Effector memory CD4-positive, alpha-beta T cell (primary cell): ENCODE data around the gene DYSF.
"Not testable (repeated sequence)": the region's sequence is repeated elsewhere in the genome, so short reads cannot be mapped to it uniquely, and the experiment has no call there.

Source experiments
- DNase-seq, 3 donors: peaks; one replicate each; pipeline ENCODE4 v3.0.0-alpha.2; 2020
- H3K27ac ChIP-seq: 2 replicates; pipeline ENCODE4 v1.7.0; 2013; ENCODE audit warnings: mild to moderate bottlenecking, low read length, moderate library complexity; ENCODE audit not compliant: insufficient read depth, poor library complexity, severe bottlenecking
- H3K27me3 ChIP-seq: replicated peaks from 2 replicates; pipeline ENCODE4 v1.7.0; 2013; ENCODE audit warnings: mild to moderate bottlenecking, low read length; ENCODE audit not compliant: insufficient read depth, control insufficient read depth, poor library complexity, severe bottlenecking
- H3K36me3 ChIP-seq: 2 replicates; pipeline ENCODE4 v1.7.0; 2013; ENCODE audit warnings: mild to moderate bottlenecking, low read length, moderate library complexity; ENCODE audit not compliant: control insufficient read depth, insufficient read depth
- H3K4me1 ChIP-seq: 2 replicates; pipeline ENCODE4 v1.7.0; 2013; ENCODE audit warnings: low read length, mild to moderate bottlenecking; ENCODE audit not compliant: control insufficient read depth, insufficient read depth, poor library complexity, severe bottlenecking
- H3K4me3 ChIP-seq: 2 replicates; pipeline ENCODE4 v1.7.0; 2013; ENCODE audit warnings: low read length, low read depth, mild to moderate bottlenecking; ENCODE audit not compliant: insufficient read depth, poor library complexity, severe bottlenecking
- H3K9me3 ChIP-seq: 2 replicates; pipeline ENCODE4 v1.7.0; 2013; ENCODE audit warnings: mild to moderate bottlenecking, low read length, moderate library complexity; ENCODE audit not compliant: control insufficient read depth

Gene DYSF

DNA sequence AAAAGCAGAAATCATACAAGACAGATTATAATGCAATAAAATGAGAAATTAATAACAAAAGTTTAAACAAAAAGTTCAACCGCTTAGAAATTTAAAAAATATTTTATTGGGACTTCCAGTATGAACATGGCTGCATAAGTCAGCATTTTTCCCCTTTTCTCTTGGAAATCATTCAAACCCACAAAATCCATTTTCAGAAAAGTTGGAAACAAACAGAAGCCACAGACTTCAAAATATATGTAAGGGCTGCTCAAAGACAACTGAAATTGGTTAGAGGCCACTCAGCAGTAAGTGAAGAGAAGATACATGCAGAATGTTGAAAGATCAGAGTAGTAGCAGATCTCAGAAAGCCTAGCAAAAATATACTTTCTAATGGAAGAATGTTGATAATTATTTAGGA, 194.0 kb downstream of the DYSF start:
- H3K9me3 ChIP-seq, result no peaks in the 10 kb centered on the region
- H3K27ac ChIP-seq, result no peak overlapping the region
- no peak for DNase-seq
- no peaks in the 10 kb centered on the region for H3K36me3 ChIP-seq
- peaks cover 13% of the 10 kb centered on the region for H3K27me3 ChIP-seq
- no peak overlapping the region for H3K4me3 ChIP-seq
- H3K4me1 ChIP-seq, result no peaks in the 10 kb centered on the region

DNA sequence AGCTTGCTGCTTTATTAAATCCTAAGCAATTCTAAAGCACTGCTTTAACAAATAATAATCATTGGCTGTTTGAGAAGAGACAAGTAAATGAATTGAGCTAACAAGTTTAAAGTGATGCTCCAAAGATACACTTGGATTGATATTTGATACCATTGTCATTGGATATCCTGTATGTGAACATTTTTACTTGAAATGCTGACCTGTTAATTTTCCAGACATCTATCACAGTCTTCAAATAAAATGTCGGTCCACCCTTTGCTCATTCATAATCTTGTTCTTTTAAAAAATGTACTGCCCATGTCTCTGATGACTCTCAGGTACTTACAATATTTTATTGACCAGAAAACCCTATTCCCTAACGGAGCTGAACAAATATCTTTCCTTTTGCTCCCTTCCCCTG, 202.1 kb downstream of the DYSF start:
- no peak for DNase-seq
- Histone ChIP-seq H3K9me3 (peaks cover 9% of the 10 kb centered on the region), H3K27ac (no peak overlapping the region), H3K36me3 (no peaks in the 10 kb centered on the region), H3K27me3 (no peaks in the 10 kb centered on the region), H3K4me3 (no peak overlapping the region), H3K4me1 (no peaks in the 10 kb centered on the region)

DNA sequence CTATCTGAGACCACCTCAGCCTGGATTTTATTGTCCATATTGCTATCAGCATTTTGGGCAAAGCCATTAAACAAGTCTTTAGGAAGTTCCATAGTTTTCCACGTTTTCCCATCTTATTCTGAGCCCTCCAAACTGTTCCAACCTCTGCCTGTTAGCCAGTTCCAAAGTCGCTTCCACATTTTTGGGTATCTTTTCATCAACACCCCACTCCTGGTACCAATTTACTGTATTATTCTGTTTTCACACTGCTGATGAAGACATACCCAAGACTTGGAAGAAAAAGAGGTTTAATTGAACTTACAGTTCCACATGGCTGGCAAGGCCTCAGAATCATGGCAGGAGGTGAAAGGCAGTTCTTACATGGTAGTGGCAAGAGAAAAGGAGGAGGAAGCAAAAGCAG, 204.9 kb downstream of the DYSF start:
- not testable (repeated sequence) for H3K27ac ChIP-seq, H3K4me3 ChIP-seq, H3K9me3 ChIP-seq, H3K4me1 ChIP-seq, H3K36me3 ChIP-seq, H3K27me3 ChIP-seq, DNase-seq

DNA sequence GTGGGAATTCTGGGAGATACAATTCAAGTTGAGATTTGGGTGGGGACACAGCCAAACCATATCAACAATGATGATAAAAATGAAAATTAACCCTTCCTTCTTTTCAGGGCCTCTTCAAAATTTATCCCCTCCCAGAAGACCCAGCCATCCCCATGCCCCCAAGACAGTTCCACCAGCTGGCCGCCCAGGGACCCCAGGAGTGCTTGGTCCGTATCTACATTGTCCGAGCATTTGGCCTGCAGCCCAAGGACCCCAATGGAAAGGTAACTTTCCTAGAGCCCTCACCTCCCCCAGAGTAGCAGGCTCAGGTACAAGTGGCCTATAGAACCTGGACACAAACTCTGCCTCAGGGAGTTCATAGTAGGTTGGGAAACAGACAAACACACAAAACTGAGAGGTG, 205.4 kb downstream of the DYSF start:
- no peak for DNase-seq
- no peak overlapping the region for H3K27ac ChIP-seq
- peaks cover 9% of the 10 kb centered on the region for H3K9me3 ChIP-seq
- H3K4me3 ChIP-seq, result no peak overlapping the region
- H3K27me3 ChIP-seq, result no peaks in the 10 kb centered on the region
- H3K4me1 ChIP-seq, result no peaks in the 10 kb centered on the region
- H3K36me3 ChIP-seq, result no peaks in the 10 kb centered on the region

DNA sequence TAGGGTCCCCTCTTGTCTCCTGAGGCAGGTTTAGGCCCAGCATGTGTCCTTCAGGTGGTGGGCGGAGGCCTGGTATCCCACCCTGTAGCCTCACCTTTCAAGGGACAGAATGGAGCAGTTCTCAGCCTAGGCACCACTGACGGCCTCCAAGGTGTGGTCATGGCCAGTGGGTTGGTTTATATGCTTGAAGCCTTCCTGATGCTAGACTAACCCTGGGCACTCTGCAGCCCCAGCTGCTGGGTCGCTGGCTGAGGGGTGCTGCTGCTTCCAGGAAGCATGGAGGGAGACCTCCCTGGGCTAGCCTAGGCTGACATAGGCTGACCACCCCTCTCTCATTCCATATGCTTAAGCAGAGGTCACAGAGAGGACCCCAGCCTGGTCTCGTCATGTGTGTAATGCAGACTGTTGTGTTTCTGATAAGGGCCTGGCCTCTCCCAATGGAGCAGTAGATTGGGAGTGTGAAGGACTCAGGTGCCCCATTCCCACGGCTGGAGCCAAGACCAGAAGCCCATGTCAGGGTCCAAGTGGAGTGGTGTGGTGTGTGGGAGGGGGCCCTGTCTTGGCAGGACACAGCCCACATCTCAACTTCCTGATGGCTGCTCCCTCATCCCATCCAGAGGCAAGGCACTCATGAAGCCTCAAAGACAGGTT, 206.6 kb downstream of the DYSF start:
- Histone ChIP-seq H3K27ac (no peak overlapping the region), H3K4me3 (no peak overlapping the region), H3K27me3 (no peaks in the 10 kb centered on the region), H3K9me3 (peaks cover 9% of the 10 kb centered on the region), H3K4me1 (no peaks in the 10 kb centered on the region), H3K36me3 (no peaks in the 10 kb centered on the region)
- no peak for DNase-seq

DNA sequence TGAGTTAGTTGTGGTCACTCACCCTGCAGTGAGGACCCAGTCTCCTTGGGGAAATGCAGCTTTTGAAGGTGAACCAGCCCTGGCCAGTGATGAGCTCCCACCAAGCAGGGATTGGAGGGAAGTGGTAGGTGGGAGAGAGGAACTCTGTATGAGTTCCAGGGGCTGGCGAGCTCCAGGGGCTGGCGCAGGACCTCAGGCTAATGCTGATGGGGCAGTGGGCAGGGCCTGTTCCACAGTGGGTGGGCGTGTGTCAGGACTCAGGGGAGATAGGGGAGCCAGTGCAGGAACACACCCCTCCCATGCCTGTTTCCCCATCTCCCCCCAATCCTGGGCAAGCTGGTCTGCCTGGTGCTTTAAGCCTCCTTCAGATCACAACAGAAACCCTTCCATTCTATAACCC, 208.4 kb downstream of the DYSF start:
- Histone ChIP-seq H3K9me3 (peaks cover 9% of the 10 kb centered on the region), H3K27ac (no peak overlapping the region), H3K4me1 (no peaks in the 10 kb centered on the region), H3K4me3 (no peak overlapping the region), H3K36me3 (no peaks in the 10 kb centered on the region), H3K27me3 (no peaks in the 10 kb centered on the region)
- no peak for DNase-seq

DNA sequence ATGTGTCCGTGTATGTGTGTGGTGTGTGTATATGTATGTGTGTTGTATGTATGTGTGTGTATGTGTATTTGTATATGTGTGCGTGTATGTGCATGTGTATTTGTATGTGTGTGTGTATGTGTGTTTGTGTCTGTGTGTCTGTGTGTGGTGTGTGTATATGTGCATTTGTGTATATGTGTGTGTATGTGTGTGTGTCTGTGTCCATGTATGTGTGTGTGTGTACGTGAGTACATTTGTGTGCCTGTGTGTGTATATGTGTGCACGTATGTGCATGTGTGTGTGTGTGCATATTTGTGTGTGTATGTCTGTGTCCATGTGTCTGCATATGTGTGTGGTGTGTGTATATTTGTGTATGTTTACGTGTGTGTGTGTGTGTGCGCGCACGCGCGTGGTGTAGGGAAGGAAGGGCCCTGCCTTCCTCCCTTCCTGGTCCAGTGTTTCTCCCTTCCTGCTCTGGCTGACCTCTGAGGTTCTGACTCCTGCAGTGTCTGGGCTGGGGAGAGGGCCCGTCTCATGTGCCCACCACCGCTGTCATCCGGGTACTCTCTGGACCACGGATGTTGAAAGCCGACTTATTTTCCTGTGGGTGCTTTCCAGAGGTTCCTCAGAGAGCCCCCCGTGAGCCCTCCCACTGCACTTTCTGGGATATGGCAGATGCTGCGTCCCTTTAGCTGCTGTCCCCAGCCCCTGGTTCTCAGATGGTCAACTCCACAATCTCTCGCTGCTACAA, 209.5 kb downstream of the DYSF start:
- DNase-seq, result no peak
- H3K27me3 ChIP-seq, result no peaks in the 10 kb centered on the region
- H3K4me3 ChIP-seq, result no peak overlapping the region
- no peak overlapping the region for H3K27ac ChIP-seq
- H3K9me3 ChIP-seq, result peaks cover 9% of the 10 kb centered on the region
- no peaks in the 10 kb centered on the region for H3K4me1 ChIP-seq
- H3K36me3 ChIP-seq, result no peaks in the 10 kb centered on the region

DNA sequence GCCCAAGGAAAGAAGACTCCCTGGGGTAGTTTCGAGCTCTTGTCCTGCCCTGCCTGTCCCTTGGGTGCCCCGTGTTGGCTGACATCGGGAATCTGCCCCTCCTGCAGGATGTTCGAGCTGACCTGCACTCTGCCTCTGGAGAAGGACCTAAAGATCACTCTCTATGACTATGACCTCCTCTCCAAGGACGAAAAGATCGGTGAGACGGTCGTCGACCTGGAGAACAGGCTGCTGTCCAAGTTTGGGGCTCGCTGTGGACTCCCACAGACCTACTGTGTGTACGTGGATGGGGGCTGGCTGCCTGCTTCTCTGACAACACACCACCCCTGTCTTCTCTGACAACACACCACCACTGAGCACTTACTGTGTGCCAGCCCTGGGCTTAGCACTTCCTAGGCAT, 210.8 kb downstream of the DYSF start:
- no peaks in the 10 kb centered on the region for H3K4me1 ChIP-seq
- H3K27me3 ChIP-seq, result no peaks in the 10 kb centered on the region
- peaks cover under 1% of the 10 kb centered on the region for H3K9me3 ChIP-seq
- H3K27ac ChIP-seq, result no peak overlapping the region
- no peak overlapping the region for H3K4me3 ChIP-seq
- DNase-seq, result no peak
- no peaks in the 10 kb centered on the region for H3K36me3 ChIP-seq

DNA sequence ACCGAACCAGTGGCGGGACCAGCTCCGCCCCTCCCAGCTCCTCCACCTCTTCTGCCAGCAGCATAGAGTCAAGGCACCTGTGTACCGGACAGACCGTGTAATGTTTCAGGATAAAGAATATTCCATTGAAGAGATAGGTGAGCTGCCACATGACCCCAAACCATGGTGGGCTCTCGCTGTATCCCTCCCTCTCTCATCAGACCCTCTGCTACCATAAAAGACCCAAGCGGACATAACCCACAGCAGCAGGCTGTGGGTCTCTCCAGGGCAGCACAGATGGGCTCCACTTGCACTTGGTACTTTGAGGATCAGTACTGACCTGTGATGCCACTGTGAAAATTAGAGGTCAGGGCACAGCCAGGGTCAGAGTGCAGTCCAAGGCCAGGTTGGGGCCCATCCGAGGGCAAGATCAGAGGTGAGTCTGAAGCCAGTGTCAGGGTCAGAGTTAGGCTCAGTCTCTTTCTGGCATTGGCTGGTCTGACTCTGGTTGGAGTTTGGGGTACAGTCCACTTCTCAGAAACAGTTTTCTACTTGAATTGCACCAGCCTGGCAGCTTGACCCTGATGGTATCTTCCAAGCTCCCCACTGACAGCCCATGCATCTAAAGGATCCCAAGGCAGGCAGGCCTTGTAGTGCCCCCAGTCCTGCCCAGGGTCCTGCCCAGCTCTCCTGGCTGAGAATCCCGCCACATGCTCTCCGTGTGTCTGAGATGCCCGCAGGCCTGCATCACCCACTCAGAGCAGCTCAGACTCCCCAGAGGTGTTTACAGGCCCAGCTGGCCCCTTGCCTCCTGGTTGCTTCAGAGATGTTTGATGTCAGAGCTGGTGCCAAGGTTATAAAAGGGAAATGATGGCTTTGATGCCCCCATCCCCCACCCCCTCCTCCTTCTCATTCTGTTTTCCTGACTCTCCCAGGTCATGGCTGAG, 212.1 kb downstream of the DYSF start:
- Histone ChIP-seq H3K27me3 (no peaks in the 10 kb centered on the region), H3K27ac (no peak overlapping the region), H3K4me3 (no peak overlapping the region), H3K9me3 (no peaks in the 10 kb centered on the region), H3K36me3 (no peaks in the 10 kb centered on the region), H3K4me1 (no peaks in the 10 kb centered on the region)
- DNase-seq, result no peak

DNA sequence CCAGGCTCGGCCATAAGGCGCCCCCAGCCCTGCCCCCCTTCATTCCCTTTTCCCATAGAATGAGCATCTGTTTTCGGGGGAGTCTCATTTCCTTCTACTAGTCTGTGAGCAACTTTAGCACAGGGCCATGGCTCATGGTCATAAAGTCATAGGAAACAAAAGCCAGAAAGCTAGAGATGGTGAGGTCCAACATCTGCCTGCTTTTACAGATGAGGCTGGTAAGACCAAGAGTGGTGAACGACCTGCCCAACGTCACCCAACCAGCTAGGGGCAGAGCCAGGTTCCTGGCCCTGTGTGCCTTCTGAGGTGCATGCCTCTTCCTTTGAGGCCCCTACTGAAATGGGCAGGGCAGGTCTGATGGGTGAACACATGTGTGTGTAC, 212.7 kb downstream of the DYSF start:
- no peaks in the 10 kb centered on the region for H3K9me3 ChIP-seq
- no peak for DNase-seq
- H3K4me3 ChIP-seq, result no peak overlapping the region
- no peaks in the 10 kb centered on the region for H3K4me1 ChIP-seq
- H3K36me3 ChIP-seq, result no peaks in the 10 kb centered on the region
- no peaks in the 10 kb centered on the region for H3K27me3 ChIP-seq
- H3K27ac ChIP-seq, result no peak overlapping the region
